ENCODE measurements around the gene CATSPERB.
"Not testable (repeated sequence)": the region's sequence is repeated elsewhere in the genome, so short reads cannot be mapped to it uniquely, and the experiment has no call there.

Gene CATSPERB

GRCh38 chr14:91731986-91732385, at the start of gene CATSPERB:
Gene CATSPERB (minus strand): TSS chr14:91732086. CDS start chr14:91729479, 2,607 bp downstream.
- no peak for DNase-seq (ENCODE audit: low read depth, low spot score)

- no peak for DNase-seq (ENCODE audit: low read depth, low spot score)
Observed at GRCh38 chr14:91780452-91780851, 48.6 kb upstream of the CATSPERB start.

GRCh38 chr14:91778217-91778616, 46.3 kb upstream of the CATSPERB start:
- DNase-seq (ENCODE audit: low read depth, low spot score): no peak

GRCh38 chr14:91774140-91775096, 42.5 kb upstream of the CATSPERB start:
- DNase-seq (ENCODE audit: low read depth, low spot score): no peak

- no peak for DNase-seq (ENCODE audit: low read depth, low spot score)
Observed at GRCh38 chr14:91770185-91770584, 38.3 kb upstream of the CATSPERB start.

- no peak for DNase-seq (ENCODE audit: low read depth, low spot score)
Observed at GRCh38 chr14:91755570-91756295, 23.8 kb upstream of the CATSPERB start.

GRCh38 chr14:91754819-91755218, 22.9 kb upstream of the CATSPERB start:
- no peak for DNase-seq (ENCODE audit: low read depth, low spot score)

- DNase-seq (ENCODE audit: low read depth, low spot score): no peak
Observed at GRCh38 chr14:91754185-91754584, 22.3 kb upstream of the CATSPERB start.

GRCh38 chr14:91753501-91754128, 21.7 kb upstream of the CATSPERB start:
- no peak for DNase-seq (ENCODE audit: low read depth, low spot score)

- no peak for DNase-seq (ENCODE audit: low read depth, low spot score)
Observed at GRCh38 chr14:91752961-91753360, 21.1 kb upstream of the CATSPERB start.

- DNase-seq (ENCODE audit: low read depth, low spot score): no peak
Observed at GRCh38 chr14:91751719-91752118, 19.8 kb upstream of the CATSPERB start.

GRCh38 chr14:91750634-91751198, 18.8 kb upstream of the CATSPERB start:
- no peak for DNase-seq (ENCODE audit: low read depth, low spot score)

- no peak for DNase-seq (ENCODE audit: low read depth, low spot score)
Observed at GRCh38 chr14:91749868-91750267, 18.0 kb upstream of the CATSPERB start.

GRCh38 chr14:91748049-91748448, 16.2 kb upstream of the CATSPERB start:
- no peak for DNase-seq (ENCODE audit: low read depth, low spot score)

- no peak for DNase-seq (ENCODE audit: low read depth, low spot score)
Observed at GRCh38 chr14:91745344-91745743, 13.5 kb upstream of the CATSPERB start.

- no peak for DNase-seq (ENCODE audit: low read depth, low spot score)
Observed at GRCh38 chr14:91744068-91744480, 12.2 kb upstream of the CATSPERB start.

- DNase-seq (ENCODE audit: low read depth, low spot score): no peak
Observed at GRCh38 chr14:91743305-91743653, 11.4 kb upstream of the CATSPERB start.

GRCh38 chr14:91742621-91743304, 10.9 kb upstream of the CATSPERB start:
- no peak for DNase-seq (ENCODE audit: low read depth, low spot score)

- DNase-seq (ENCODE audit: low read depth, low spot score): not testable (repeated sequence)
Observed at GRCh38 chr14:91739867-91740266, 8.0 kb upstream of the CATSPERB start.

GRCh38 chr14:91737619-91738018, 5.7 kb upstream of the CATSPERB start:
- no peak for DNase-seq (ENCODE audit: low read depth, low spot score)

GRCh38 chr14:91732859-91733477, 1.1 kb upstream of the CATSPERB start:
- DNase-seq (ENCODE audit: low read depth, low spot score): no peak
